Mononuclear cell (primary cell): Measurements from ENCODE around the gene COG8. TPM values are rescaled to one million over a fixed set of nuclear protein-coding genes. Genes with fewer than 3 reads are reported as not detected.
"Not testable (repeated sequence)": the region's sequence is repeated elsewhere in the genome, so short reads cannot be mapped to it uniquely, and the experiment has no call there.

ENCODE experiments used
- H3K27me3 ChIP-seq: 2 replicates; pipeline ENCODE4 v1.6.0; 2011; ENCODE audit warnings: low read length, control low read depth; ENCODE audit not compliant: insufficient read depth
- H3K4me1 ChIP-seq: 2 replicates; pipeline ENCODE4 v1.5.1; 2011; ENCODE audit warnings: mild to moderate bottlenecking, low read length, control low read depth; ENCODE audit not compliant: insufficient read depth
- H3K4me3 ChIP-seq: 2 replicates; pipeline ENCODE4 v1.5.1; 2011; ENCODE audit warnings: mild to moderate bottlenecking, low read length, moderate library complexity
- H3K9me3 ChIP-seq: 2 replicates; pipeline ENCODE4 v1.5.1; 2011; ENCODE audit warnings: low read depth, mild to moderate bottlenecking, control low read depth, low read length
- total RNA-seq: library from RNA; depleted of rRNA; stranded (reverse); fragments of >200 nt; gene quantifications from one replicate; pipeline ENCODE4 v1.2.3, GENCODE V29; 2012

Gene COG8
- total RNA-seq, 1 donor: 15.3 TPM

DNA sequence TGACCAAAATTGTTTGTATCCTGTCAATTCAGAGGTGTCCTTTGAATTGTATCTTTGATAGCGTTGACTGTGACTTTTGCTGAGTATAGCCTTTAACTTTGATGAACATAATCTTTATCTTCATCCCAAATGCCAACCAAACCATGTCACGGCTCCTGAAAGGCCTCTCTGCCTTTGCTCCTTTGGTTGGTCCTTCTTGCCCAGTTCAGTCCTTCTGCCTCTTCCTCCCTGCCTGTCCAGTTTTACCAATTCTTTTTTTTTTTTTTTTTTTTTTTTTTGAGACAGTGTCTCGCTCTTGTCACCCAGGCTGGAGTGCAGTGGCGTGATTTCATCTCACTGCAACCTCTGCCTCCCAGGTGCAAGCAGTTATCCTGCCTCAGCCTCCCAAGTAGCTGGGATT is 41.1 kb downstream of the COG8 start:
- H3K4me3 ChIP-seq: no peak overlapping the region
- H3K4me1 ChIP-seq: peaks cover 11% of the 10 kb centered on the region
- no peaks in the 10 kb centered on the region for H3K27me3 ChIP-seq
- H3K9me3 ChIP-seq: no peaks in the 10 kb centered on the region

DNA sequence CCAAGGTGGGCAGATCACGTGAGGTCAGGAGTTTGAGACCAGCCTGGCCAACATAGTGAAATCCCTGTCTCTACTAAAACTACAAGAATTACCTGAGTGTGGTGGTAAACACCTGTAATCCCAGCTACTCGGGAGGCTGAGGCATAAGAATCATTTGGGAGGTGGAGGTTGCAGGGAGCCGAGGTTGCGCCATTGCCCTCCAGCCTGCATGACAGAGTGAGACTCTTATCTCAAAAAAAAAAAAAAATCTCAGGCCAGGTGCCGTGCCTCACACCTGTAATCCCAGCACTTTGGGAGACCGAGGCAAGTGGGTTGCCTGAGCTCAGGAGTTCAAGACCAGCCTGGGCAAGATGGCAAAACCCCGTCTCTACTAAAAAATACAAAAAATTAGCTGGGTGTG is 42.6 kb downstream of the COG8 start:
- H3K27me3 ChIP-seq, H3K9me3 ChIP-seq, H3K4me3 ChIP-seq: not testable (repeated sequence)
- peaks cover 11% of the 10 kb centered on the region for H3K4me1 ChIP-seq

DNA sequence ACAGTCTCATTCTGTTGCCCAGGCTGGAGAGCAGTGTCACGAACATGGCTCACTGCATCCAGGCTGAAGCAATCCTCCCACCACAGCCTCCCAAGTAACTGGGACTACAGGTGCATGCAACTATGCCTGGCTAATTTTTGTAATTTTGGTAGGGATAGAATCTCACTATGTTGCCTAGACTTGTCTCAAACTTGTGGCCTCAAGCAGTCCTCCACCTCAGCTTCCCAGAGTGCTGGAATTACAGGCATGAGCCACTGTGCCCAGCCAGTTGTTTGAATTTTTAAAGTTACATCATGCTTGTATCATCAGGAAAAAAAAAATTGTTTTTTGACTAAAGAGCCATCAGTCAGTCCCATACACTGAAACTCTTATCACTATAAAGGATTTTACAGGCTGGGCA is 45.3 kb downstream of the COG8 start:
- Histone ChIP-seq H3K4me3 (no peak overlapping the region), H3K4me1 (peaks cover 11% of the 10 kb centered on the region), H3K9me3 (no peaks in the 10 kb centered on the region)

DNA sequence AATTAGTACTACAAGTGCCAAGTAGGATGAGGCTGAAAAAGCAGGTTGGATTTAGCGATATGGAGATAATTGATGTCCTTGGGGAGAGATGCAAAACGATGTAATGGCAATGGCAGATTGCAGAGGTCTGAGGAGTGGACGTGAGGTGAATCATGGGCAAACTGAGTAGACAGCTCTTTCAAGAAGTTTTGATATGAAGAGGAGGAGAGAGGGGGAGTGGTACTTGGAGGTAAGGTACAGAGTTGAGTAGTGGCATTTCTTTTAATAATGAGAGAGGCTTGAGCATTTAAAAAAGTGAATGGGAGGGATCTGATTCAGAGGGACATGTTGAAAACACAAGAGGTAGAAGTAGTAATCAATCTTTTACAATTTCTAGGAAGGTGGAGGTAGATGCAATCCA is 46.0 kb downstream of the COG8 start:
- no peaks in the 10 kb centered on the region for H3K27me3 ChIP-seq
- peaks cover 5% of the 10 kb centered on the region for H3K4me1 ChIP-seq
- H3K4me3 ChIP-seq: no peak overlapping the region
- H3K9me3 ChIP-seq: no peaks in the 10 kb centered on the region

More for the DNA sequence above, 45.3 kb downstream of the COG8 start:
- H3K27me3 ChIP-seq: no peaks in the 10 kb centered on the region

DNA sequence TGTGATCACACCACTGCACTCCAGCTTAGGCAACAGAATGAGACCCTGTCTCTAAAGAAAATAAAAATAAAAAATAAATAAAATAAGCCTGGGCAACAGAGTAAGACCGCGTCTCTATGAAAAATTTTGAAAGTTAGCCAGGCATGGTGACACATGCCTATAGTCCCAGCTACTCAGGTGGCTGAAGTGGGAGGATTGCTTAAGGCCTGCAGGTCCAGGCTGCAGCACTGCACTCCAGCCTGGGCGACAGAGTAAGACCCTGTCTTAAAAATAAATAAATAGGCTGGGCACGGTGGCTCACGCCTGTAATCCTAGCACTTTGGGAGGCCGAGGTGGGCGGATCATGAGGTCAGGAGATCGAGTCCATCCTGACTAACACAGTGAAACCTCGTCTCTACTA is 47.7 kb downstream of the COG8 start:
- not testable (repeated sequence) for H3K27me3 ChIP-seq, H3K9me3 ChIP-seq, H3K4me1 ChIP-seq, H3K4me3 ChIP-seq

DNA sequence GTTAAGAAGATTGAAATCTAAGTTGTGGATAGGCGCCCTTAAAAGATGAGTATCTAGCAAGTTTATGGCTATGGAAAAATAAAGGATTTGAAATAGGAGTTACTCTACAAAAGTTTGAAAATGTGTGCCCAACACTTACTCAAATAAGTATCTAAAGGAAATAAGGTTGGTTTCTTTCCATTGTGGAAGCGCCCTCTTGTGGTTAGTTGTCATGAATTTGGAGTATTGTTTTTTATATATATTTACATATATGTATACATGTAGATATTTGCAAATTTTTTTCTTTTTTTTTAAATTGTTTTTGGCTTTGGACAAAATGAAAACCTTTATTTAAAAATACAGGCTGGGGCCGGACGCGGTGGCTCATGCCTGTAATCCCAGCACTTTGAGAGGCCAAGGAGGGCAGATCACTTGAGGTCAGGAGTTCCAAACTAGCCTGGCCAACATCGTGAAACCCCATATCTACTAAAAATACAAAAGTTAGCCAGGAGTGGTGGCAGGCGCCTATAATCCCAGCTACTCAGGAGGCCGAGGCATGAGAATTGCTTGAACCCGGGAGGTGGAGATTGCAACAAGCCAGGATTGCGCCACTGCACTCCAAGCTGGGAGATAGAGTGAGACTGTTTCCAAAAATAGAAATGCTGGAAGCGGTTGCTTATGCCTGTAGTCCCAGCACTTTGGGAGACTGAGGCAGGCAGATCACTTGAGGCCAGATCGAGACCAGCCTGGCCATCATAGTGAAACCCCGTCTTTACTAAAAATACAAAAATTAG is 52.2 kb downstream of the COG8 start:
- Histone ChIP-seq H3K4me3 (no peak overlapping the region), H3K4me1 (peaks cover 6% of the 10 kb centered on the region), H3K9me3 (no peaks in the 10 kb centered on the region), H3K27me3 (no peaks in the 10 kb centered on the region)

DNA sequence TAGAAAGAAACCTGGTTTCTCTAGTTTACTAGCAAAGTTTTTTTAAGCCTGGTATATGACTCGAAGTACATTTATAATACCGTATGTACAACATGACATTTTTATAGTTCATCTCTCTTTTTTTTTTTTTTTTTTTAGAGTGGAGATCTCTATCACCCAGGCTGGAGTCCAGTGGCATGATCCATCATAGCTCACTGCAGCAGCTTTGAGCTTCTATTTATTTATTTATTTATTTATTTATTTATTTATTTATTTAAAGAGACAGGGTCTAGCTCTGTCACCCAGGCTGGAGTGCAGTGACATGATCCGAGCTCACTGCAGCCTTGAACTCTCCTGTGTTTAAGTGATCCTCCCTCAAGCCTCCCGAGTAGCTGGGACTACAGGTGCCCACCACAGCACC is 54.1 kb downstream of the COG8 start:
- Histone ChIP-seq H3K9me3 (no peaks in the 10 kb centered on the region), H3K4me3 (no peak overlapping the region), H3K4me1 (peaks cover 6% of the 10 kb centered on the region), H3K27me3 (no peaks in the 10 kb centered on the region)

DNA sequence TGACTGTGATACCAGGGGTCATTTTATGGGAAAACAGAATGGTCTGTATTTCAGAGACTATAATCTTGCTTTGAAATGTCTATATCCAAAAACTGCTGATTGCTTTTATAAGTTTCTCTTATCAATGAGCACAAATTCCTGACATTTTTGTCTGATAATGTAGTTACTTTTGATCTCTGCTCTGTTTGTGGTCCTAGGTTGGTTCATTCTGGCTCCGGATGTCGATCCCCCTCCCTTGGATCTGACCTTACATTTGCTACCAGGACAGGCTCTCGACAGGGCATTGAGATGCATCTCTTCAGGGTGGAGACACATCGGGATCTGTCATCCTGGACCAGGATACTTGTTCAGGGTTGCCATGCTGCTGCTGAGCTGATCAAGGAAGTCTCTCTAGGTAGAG is 55.5 kb downstream of the COG8 start:
- H3K4me1 ChIP-seq: peaks cover 6% of the 10 kb centered on the region
- H3K27me3 ChIP-seq: no peaks in the 10 kb centered on the region
- no peak overlapping the region for H3K4me3 ChIP-seq
- H3K9me3 ChIP-seq: no peaks in the 10 kb centered on the region

DNA sequence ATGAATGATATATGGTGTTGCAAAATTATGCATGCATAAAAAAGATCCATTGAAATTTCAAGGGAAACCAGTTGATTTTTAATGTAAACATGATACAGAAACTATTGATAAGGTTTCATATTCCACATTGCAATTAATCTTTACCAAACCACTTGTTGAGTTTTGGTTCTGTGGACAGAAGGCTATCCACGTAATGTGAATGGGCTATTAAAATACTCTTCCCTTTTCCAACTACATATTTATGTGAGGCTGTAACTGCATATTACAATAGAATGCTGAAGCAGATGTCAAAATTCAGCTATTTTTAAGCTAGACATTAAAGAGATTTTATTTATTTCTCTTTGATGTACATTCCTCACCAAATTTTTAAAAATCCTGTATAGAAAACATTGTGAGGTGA is 62.0 kb downstream of the COG8 start:
- no peaks in the 10 kb centered on the region for H3K27me3 ChIP-seq
- no peak overlapping the region for H3K4me3 ChIP-seq
- no peaks in the 10 kb centered on the region for H3K4me1 ChIP-seq
- no peaks in the 10 kb centered on the region for H3K9me3 ChIP-seq

Other genes with a start within 250 kb of the COG8 start
- gene HAS3, start 233.9 kb downstream of the COG8 start, total RNA-seq: 0.84 TPM
- gene CHTF8, start 207.0 kb downstream of the COG8 start, total RNA-seq: 34.8 TPM
- gene UTP4, start 206.9 kb downstream of the COG8 start, total RNA-seq: 19.7 TPM
- 4.4 TPM for gene SNTB2, start 152.4 kb downstream of the COG8 start, total RNA-seq
- gene VPS4A, start 28.2 kb downstream of the COG8 start, total RNA-seq: 35.5 TPM
- 2.9 TPM for gene PDF, start 9.0 kb downstream of the COG8 start, total RNA-seq
- 22.5 TPM for gene NIP7, start 208 bp upstream of the COG8 start, total RNA-seq
- 1.0 TPM for gene TMED6, start 12.2 kb upstream of the COG8 start, total RNA-seq
- gene TERF2, start 46.4 kb upstream of the COG8 start, total RNA-seq: 24.6 TPM
- gene CYB5B, start 85.1 kb upstream of the COG8 start, total RNA-seq: 23.4 TPM
- gene NFAT5, start 226.4 kb upstream of the COG8 start, total RNA-seq: 43.0 TPM